Hematopoietic multipotent progenitor cell treated with erythropoietin and hydrocortisone succinate and interleukin-3 and kit ligand, for 17 days (in vitro differentiated cells): ENCODE measurements around the gene PPP1CC.
"Not testable (repeated sequence)": the region's sequence is repeated elsewhere in the genome, so short reads cannot be mapped to it uniquely, and the experiment has no call there.

Source experiments
- DNase-seq: peaks from one replicate; pipeline ENCODE4 v3.0.0-alpha.2; 2015; ENCODE audit warnings: low spot score

The PPP1CC gene

GRCh38 chr12:110754101-110754793 lies 11.6 kb upstream of the PPP1CC start:
- DNase-seq, result no peak

GRCh38 chr12:110750784-110751461 lies 8.2 kb upstream of the PPP1CC start:
- DNase-seq, result no peak

GRCh38 chr12:110746550-110746949 lies 3.9 kb upstream of the PPP1CC start:
- no peak for DNase-seq

- DNase-seq, result no peak
Observed at GRCh38 chr12:110745542-110746284, 3.0 kb upstream of the PPP1CC start.

GRCh38 chr12:110744601-110745264 lies 2.0 kb upstream of the PPP1CC start:
- no peak for DNase-seq

- no peak for DNase-seq
Observed at GRCh38 chr12:110744151-110744571, 1.5 kb upstream of the PPP1CC start.

GRCh38 chr12:110743571-110744093 lies 941 bp upstream of the PPP1CC start:
- DNase-seq, result no peak

GRCh38 chr12:110742096-110742717 lies 484 bp downstream of the PPP1CC start:
- DNase-seq, result peak; percentile 31

- peak; percentile 55 for DNase-seq
Observed at GRCh38 chr12:110741341-110742095, 1.2 kb downstream of the PPP1CC start.

- DNase-seq, result no peak
Observed at GRCh38 chr12:110739894-110740293, 2.8 kb downstream of the PPP1CC start.

GRCh38 chr12:110739488-110739887 lies 3.2 kb downstream of the PPP1CC start:
- no peak for DNase-seq

GRCh38 chr12:110737532-110737931 lies 5.2 kb downstream of the PPP1CC start:
- no peak for DNase-seq

GRCh38 chr12:110737016-110737415 lies 5.7 kb downstream of the PPP1CC start:
- not testable (repeated sequence) for DNase-seq

- no peak for DNase-seq
Observed at GRCh38 chr12:110733900-110734299, 8.8 kb downstream of the PPP1CC start.

GRCh38 chr12:110733089-110733715 lies 9.5 kb downstream of the PPP1CC start:
- no peak for DNase-seq

GRCh38 chr12:110732572-110732971 lies 10.1 kb downstream of the PPP1CC start:
- no peak for DNase-seq

- no peak for DNase-seq
Observed at GRCh38 chr12:110731479-110731878, 11.2 kb downstream of the PPP1CC start.

- no peak for DNase-seq
Observed at GRCh38 chr12:110728628-110729027, 14.1 kb downstream of the PPP1CC start.

- no peak for DNase-seq
Observed at GRCh38 chr12:110726708-110727369, 15.9 kb downstream of the PPP1CC start.

- no peak for DNase-seq
Observed at GRCh38 chr12:110726028-110726427, 16.7 kb downstream of the PPP1CC start.
